HepG2 (cell line): ENCODE data around the gene EIF4G1. TPM values are rescaled to one million over a fixed set of nuclear protein-coding genes. Genes with fewer than 3 reads are reported as not detected.

Experiments
- ADNP ChIP-seq: sonication (generic); formaldehyde crosslinking; IDR thresholded peaks from 2 replicates; pipeline ENCODE4 v1.4.0; 2020; ENCODE audit warnings: missing genetic modification reagents
- ATF5 ChIP-seq: sonication (generic); formaldehyde crosslinking; IDR thresholded peaks from 2 replicates; pipeline ENCODE4 v1.4.0; 2020; ENCODE audit warnings: mild to moderate bottlenecking, low read depth, missing genetic modification reagents
- ATF6 ChIP-seq: sonication (generic); formaldehyde crosslinking; conservative IDR thresholded peaks from 2 replicates; pipeline ENCODE4 v1.4.0; 2020; ENCODE audit warnings: missing genetic modification reagents
- BHLHE40 ChIP-seq: IDR thresholded peaks from 2 replicates; pipeline ENCODE4 v1.6.1; 2011; ENCODE audit warnings: low read length, improper control_type of control experiment
- HNF1B ChIP-seq: sonication (generic); formaldehyde crosslinking; IDR thresholded peaks from 2 replicates; pipeline ENCODE4 v1.5.1; 2020; ENCODE audit warnings: mild to moderate bottlenecking, moderate library complexity, missing genetic modification reagents
- MXD1 ChIP-seq: sonication (generic); formaldehyde crosslinking; IDR thresholded peaks from 2 replicates; pipeline ENCODE4 v1.4.0; 2020; ENCODE audit warnings: mild to moderate bottlenecking, missing genetic modification reagents
- NFYB ChIP-seq: sonication (generic); formaldehyde crosslinking; IDR thresholded peaks from 2 replicates; pipeline ENCODE4 v1.4.0; 2020; ENCODE audit warnings: missing genetic modification reagents
- RBAK ChIP-seq: sonication (generic); formaldehyde crosslinking; IDR thresholded peaks from 2 replicates; pipeline ENCODE4 v1.5.1; 2020; ENCODE audit warnings: mild to moderate bottlenecking, missing genetic modification reagents
- RNF2 ChIP-seq: fragments of 450-650 bp; conservative IDR thresholded peaks from 2 replicates; pipeline ENCODE4 v1.6.1; 2016; ENCODE audit warnings: low read depth
- SMYD3 ChIP-seq: sonication (generic); formaldehyde crosslinking; IDR thresholded peaks from 2 replicates; pipeline ENCODE4 v1.8.1; 2023; ENCODE audit warnings: mild to moderate bottlenecking, missing genetic modification reagents
- SYNCRIP ChIP-seq: fragments of 200-400 bp; formaldehyde crosslinking; IDR thresholded peaks from 2 replicates; pipeline ENCODE4 v1.6.1; 2018; ENCODE audit warnings: mild to moderate bottlenecking, low read depth, low read length; ENCODE audit not compliant: insufficient read depth
- ZBTB20 ChIP-seq: sonication (generic); formaldehyde crosslinking; IDR thresholded peaks from 2 replicates; pipeline ENCODE4 v1.8.1; 2023; ENCODE audit warnings: missing genetic modification reagents, low read depth, mild to moderate bottlenecking, borderline replicate concordance
- ZBTB7B ChIP-seq: sonication (generic); formaldehyde crosslinking; IDR thresholded peaks from 2 replicates; pipeline ENCODE4 v1.4.0; 2020; ENCODE audit warnings: missing genetic modification reagents
- ZNF12 ChIP-seq: sonication (generic); formaldehyde crosslinking; IDR thresholded peaks from 2 replicates; pipeline ENCODE4 v1.5.0; 2020; ENCODE audit warnings: missing genetic modification reagents
- ZNF17 ChIP-seq: sonication (generic); formaldehyde crosslinking; IDR thresholded peaks from 2 replicates; pipeline ENCODE4 v1.5.0; 2020; ENCODE audit warnings: mild to moderate bottlenecking, missing genetic modification reagents
- ZNF274 ChIP-seq: sonication (generic); formaldehyde crosslinking; IDR thresholded peaks from 2 replicates; pipeline ENCODE4 v1.5.1; 2020; ENCODE audit warnings: mild to moderate bottlenecking, missing genetic modification reagents
- ZNF430 ChIP-seq: sonication (generic); formaldehyde crosslinking; IDR thresholded peaks from 2 replicates; pipeline ENCODE4 v1.9.0; 2021; ENCODE audit warnings: mild to moderate bottlenecking, missing genetic modification reagents
- ZNF563 ChIP-seq: sonication (generic); formaldehyde crosslinking; IDR thresholded peaks from 2 replicates; pipeline ENCODE4 v1.8.0; 2022; ENCODE audit warnings: mild to moderate bottlenecking, moderate library complexity, missing genetic modification reagents
- ZNF569 ChIP-seq: sonication (generic); formaldehyde crosslinking; IDR thresholded peaks from 2 replicates; pipeline ENCODE4 v1.5.0; 2020; ENCODE audit warnings: mild to moderate bottlenecking, missing genetic modification reagents, moderate library complexity, borderline replicate concordance
- ZNF644 ChIP-seq: IDR thresholded peaks from 2 replicates; pipeline ENCODE4 v1.6.1; 2016; ENCODE audit warnings: low read depth
- ZNF687 ChIP-seq: sonication (generic); formaldehyde crosslinking; IDR thresholded peaks from 2 replicates; pipeline ENCODE4 v1.5.1; 2020; ENCODE audit warnings: mild to moderate bottlenecking, missing genetic modification reagents, moderate library complexity
- polyA plus RNA-seq, 8 experiments: library from polyadenylated mRNA; depleted of rRNA in 3 of 8; stranded (reverse) in 7 of 8; unstranded in 1 of 8; fragments of >200 nt; fragmentation: Illumina TruSeq in 4 of 8; extraction: Trizol in 4 of 8; gene quantifications; 2 replicates each; pipeline versions ENCODE4 v1.2.1 to v1.2.3, GENCODE V29; 2011 to 2016; ENCODE audit warnings: low read depth in 4 of 8, missing spikeins in 1 of 8, mixed read lengths in 1 of 8; ENCODE audit not compliant: insufficient read depth in 1 of 8
- total RNA-seq, 5 experiments: library from RNA; depleted of rRNA; stranded (reverse); fragments of >200 nt; fragmentation: Illumina TruSeq; extraction: Trizol; gene quantifications; 2 replicates each; pipeline ENCODE4 v1.2.3, GENCODE V29; 2016; ENCODE audit warnings: low read depth in 1 of 5

Gene EIF4G1
- total and polyA plus RNA-seq, 2 of the 13 experiments (the other 11 are each of a cell fraction or from before 2014, with no cell fraction given), result 208 to 213 TPM

- TF ChIP-seq ATF6 (CRISPR knock-in tag) (no peak), ZNF569 (CRISPR knock-in tag) (no peak), RBAK (CRISPR knock-in tag) (no peak), ZBTB20 (CRISPR knock-in tag) (no peak), ZNF687 (CRISPR knock-in tag) (peak; percentile 51), ZNF563 (no peak), ZBTB7B (CRISPR knock-in tag) (no peak), NFYB (CRISPR knock-in tag) (peak; percentile 31; the same call in 1 of the 2 replicates), ATF5 (CRISPR knock-in tag) (no peak), ZNF274 (CRISPR knock-in tag) (peak; percentile 81), MXD1 (CRISPR knock-in tag) (peak; percentile 55; the same call in 1 of the 2 replicates), ZNF17 (CRISPR knock-in tag) (no peak), RNF2 (no peak), ZNF12 (CRISPR knock-in tag) (no peak), HNF1B (CRISPR knock-in tag) (no peak), BHLHE40 (no peak), ZNF644 (CRISPR knock-in tag) (no peak), SYNCRIP (no peak), ADNP (no peak), ZNF430 (no peak), SMYD3 (no peak)
Observed at GRCh38 chr3:184335661-184336546, 21.5 kb downstream of the EIF4G1 start (continued).
